ENCODE measurements around the gene DEDD. TPM values are rescaled to one million over a fixed set of nuclear protein-coding genes. Genes with fewer than 3 reads are reported as not detected.
A peak's percentile ranks its signal among the peaks of the same experiment; 100 is the strongest.

The DEDD gene
- total RNA-seq, 1 experiment from 2014 or later: 26.3 TPM

DNA sequence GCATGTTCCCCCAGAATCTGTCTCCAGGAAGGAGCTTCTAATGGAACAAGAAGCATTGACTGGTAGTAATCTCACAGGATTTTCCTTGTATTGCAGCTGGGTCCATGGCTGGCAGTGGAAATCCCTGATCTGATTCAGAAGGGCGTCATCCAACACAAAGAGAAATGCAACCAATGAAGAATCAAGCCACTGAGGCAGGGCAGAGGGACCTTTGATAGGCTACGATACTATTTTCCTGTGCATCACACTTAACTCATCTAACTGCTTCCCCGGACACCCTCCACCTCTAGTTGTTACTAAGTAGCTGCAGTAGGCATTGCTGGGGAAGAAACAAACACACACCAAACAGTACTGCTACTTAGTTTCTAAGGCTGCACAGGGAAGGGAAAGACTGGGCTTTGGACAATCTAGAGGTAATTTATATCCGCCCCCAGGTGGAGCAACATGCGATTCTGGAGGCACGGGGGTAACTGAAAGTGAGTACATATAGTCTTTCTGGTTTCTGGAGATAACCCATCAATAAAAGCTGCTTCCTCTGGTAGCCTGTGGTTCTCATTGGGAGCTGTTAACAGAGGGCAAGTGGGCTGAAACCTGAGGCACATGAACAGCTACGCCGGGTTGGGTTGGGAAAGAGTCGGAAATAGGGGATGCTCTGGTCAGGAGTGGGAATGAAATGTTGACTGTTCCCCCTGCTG, 26.0 kb upstream of the DEDD start:
- Histone ChIP-seq H3K27ac (peak overlapping the region; percentile 70), H3K36me3 (peaks cover 66% of the 10 kb centered on the region), H3K4me1 (replicated peaks) (peaks cover 23% of the 10 kb centered on the region), H3K9me3 (replicated peaks) (no peaks in the 10 kb centered on the region), H3K4me3 (peak overlapping the region; percentile 67; the same call in 1 of the 2 replicates), H3K27me3 (replicated peaks) (no peaks in the 10 kb centered on the region)
- DNase-seq (ENCODE audit: low read depth in 1 of 2, low spot score in 2 of 2): no peak

DNA sequence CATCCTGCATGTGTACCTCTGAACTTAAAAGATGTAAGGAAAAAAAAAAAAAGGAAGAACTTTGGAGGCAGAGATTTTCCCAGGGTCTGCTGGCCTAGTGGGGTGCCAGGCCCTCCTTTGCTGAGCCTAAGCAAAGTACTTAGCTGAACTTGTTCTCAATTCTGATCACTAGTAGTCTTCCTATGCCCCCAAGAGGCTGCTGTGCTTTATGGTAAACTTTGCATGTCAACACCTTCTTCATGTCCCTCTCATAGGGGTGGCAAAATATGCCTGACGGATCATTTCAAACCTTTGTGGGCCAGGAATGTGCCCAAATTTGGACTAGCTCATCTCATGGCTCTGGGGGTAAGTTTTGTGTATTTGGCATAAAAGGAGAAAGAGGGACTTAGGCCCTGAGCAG, 25.4 kb upstream of the DEDD start:
- H3K36me3 ChIP-seq: peaks cover 61% of the 10 kb centered on the region
- no peak overlapping the region for H3K4me3 ChIP-seq
- no peaks in the 10 kb centered on the region for H3K27me3 ChIP-seq (replicated peaks)
- H3K9me3 ChIP-seq (replicated peaks): no peaks in the 10 kb centered on the region
- H3K4me1 ChIP-seq (replicated peaks): peaks cover 23% of the 10 kb centered on the region
- DNase-seq (ENCODE audit: low read depth in 1 of 2, low spot score in 2 of 2): no peak
- no peak overlapping the region for H3K27ac ChIP-seq

GRCh38 chr1:161153682-161154337, 21.3 kb upstream of the DEDD start, which contains the start of gene UFC1:
UFC1 (plus strand) TSS chr1:161153978; CDS start chr1:161153998, 20 bp downstream.
- no peaks in the 10 kb centered on the region for H3K27me3 ChIP-seq (replicated peaks)
- peaks cover 33% of the 10 kb centered on the region for H3K36me3 ChIP-seq
- peak; percentile 85 to 91 for DNase-seq (ENCODE audit: low read depth in 1 of 2, low spot score in 2 of 2)
- H3K27ac ChIP-seq: peak within 1 kb of the TSS; percentile 93
- H3K4me3 ChIP-seq: peak within 1 kb of the TSS; percentile 59
- H3K9me3 ChIP-seq (replicated peaks): no peaks in the 10 kb centered on the region
- H3K4me1 ChIP-seq (replicated peaks): peaks cover 9% of the 10 kb centered on the region

DNA sequence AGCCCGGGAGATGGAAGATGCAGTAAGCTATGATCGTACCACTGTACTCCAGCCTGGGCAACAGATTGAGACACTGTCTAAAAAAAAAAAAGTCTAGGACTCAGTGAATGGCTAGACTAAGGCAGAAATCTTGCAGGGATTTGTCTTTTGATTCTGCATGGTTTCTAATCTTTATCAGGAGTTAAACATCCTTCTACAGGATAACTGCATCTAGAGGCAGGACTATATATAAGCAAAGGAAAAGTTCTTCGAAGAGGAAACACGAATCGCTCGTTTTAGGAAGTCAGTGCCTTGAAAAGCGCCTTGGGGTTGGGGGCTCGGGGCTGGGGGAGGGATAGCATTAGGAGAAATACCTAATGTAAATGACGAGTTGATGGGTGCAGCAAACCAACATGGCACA, 20.7 kb upstream of the DEDD start:
- peak overlapping the region; percentile 59 for H3K4me3 ChIP-seq
- H3K36me3 ChIP-seq: peaks cover 27% of the 10 kb centered on the region
- H3K27me3 ChIP-seq (replicated peaks): no peaks in the 10 kb centered on the region
- no peak for DNase-seq (ENCODE audit: low read depth in 1 of 2, low spot score in 2 of 2)
- H3K27ac ChIP-seq: peak overlapping the region; percentile 93
- H3K4me1 ChIP-seq (replicated peaks): peaks cover 6% of the 10 kb centered on the region
- no peaks in the 10 kb centered on the region for H3K9me3 ChIP-seq (replicated peaks)

GRCh38 chr1:161145832-161146231, 13.4 kb upstream of the DEDD start:
- Histone ChIP-seq H3K27me3 (replicated peaks) (no peaks in the 10 kb centered on the region), H3K4me3 (no peak overlapping the region), H3K27ac (no peak overlapping the region), H3K9me3 (replicated peaks) (no peaks in the 10 kb centered on the region), H3K4me1 (replicated peaks) (no peaks in the 10 kb centered on the region), H3K36me3 (no peaks in the 10 kb centered on the region)
- no peak for DNase-seq (ENCODE audit: low read depth in 1 of 2, low spot score in 2 of 2)

GRCh38 chr1:161140755-161141400, 8.4 kb upstream of the DEDD start:
- H3K27ac ChIP-seq: no peak overlapping the region
- H3K9me3 ChIP-seq (replicated peaks): no peaks in the 10 kb centered on the region
- H3K27me3 ChIP-seq (replicated peaks): no peaks in the 10 kb centered on the region
- H3K36me3 ChIP-seq: 0 out of 2 replicates have a peak, but pooled peaks cover 2% of the 10 kb centered on the region
- DNase-seq (ENCODE audit: low read depth in 1 of 2, low spot score in 2 of 2): no peak
- H3K4me3 ChIP-seq: no peak overlapping the region
- no peaks in the 10 kb centered on the region for H3K4me1 ChIP-seq (replicated peaks)

DNA sequence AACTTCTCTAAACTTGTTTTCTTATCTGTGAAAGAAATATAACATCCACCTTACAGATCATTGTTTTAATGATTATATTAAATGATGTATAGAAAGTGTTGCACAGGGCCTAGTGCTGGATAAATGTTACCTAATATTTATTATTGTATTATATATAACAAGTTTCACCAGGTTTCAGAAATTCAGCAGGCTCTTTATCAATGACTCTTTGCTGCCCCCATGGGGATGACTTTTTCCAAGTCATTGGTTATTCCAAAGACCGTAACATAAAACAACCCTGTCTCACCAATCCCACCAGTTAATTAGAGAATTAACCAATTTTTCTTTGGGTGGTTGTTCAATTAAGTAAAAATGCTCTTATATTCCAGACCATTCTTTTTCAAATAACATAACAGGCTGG, 7.3 kb upstream of the DEDD start:
- Histone ChIP-seq H3K9me3 (replicated peaks) (no peaks in the 10 kb centered on the region), H3K27ac (no peak overlapping the region), H3K36me3 (peaks cover 2% of the 10 kb centered on the region), H3K4me1 (replicated peaks) (no peaks in the 10 kb centered on the region), H3K27me3 (replicated peaks) (no peaks in the 10 kb centered on the region), H3K4me3 (no peak overlapping the region)
- DNase-seq (ENCODE audit: low read depth in 1 of 2, low spot score in 2 of 2): no peak

DNA sequence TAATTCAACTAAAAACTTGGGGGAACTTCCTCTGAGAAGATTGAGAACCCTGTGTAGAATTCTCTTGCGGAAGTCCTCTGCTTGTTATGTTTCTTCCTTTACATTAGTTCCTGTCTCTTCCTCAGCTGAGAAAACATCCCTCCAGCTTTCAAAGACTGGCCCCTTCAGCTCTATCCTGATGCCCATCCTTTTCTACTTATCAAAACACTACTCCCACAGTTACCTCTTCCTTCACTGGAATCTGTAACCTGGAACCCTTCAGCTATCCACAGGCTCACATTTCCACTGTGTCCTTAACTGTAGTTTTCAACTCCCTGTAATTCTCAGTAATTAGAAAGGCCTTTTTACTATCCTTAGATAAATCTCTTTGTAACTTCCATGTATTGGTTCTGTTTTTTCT, 6.0 kb upstream of the DEDD start:
- DNase-seq (ENCODE audit: low read depth in 1 of 2, low spot score in 2 of 2): no peak
- no peak overlapping the region for H3K27ac ChIP-seq
- no peak overlapping the region for H3K4me3 ChIP-seq
- H3K4me1 ChIP-seq (replicated peaks): peaks cover 8% of the 10 kb centered on the region
- no peaks in the 10 kb centered on the region for H3K27me3 ChIP-seq (replicated peaks)
- no peaks in the 10 kb centered on the region for H3K9me3 ChIP-seq (replicated peaks)
- peaks cover 2% of the 10 kb centered on the region for H3K36me3 ChIP-seq

GRCh38 chr1:161137881-161138280, 5.4 kb upstream of the DEDD start:
- peaks cover 2% of the 10 kb centered on the region for H3K36me3 ChIP-seq
- no peaks in the 10 kb centered on the region for H3K27me3 ChIP-seq (replicated peaks)
- H3K4me3 ChIP-seq: no peak overlapping the region
- DNase-seq (ENCODE audit: low read depth in 1 of 2, low spot score in 2 of 2): no peak
- H3K4me1 ChIP-seq (replicated peaks): peaks cover 8% of the 10 kb centered on the region
- no peak overlapping the region for H3K27ac ChIP-seq
- no peaks in the 10 kb centered on the region for H3K9me3 ChIP-seq (replicated peaks)

GRCh38 chr1:161133220-161133740, 813 bp upstream of the DEDD start:
- Histone ChIP-seq H3K36me3 (peaks cover 29% of the 10 kb centered on the region), H3K4me3 (peak overlapping the region; percentile 68), H3K27ac (peak overlapping the region; percentile 98), H3K27me3 (replicated peaks) (no peaks in the 10 kb centered on the region), H3K4me1 (replicated peaks) (peaks cover 8% of the 10 kb centered on the region), H3K9me3 (replicated peaks) (no peaks in the 10 kb centered on the region)
- no peak for DNase-seq (ENCODE audit: low read depth in 1 of 2, low spot score in 2 of 2)

DNA sequence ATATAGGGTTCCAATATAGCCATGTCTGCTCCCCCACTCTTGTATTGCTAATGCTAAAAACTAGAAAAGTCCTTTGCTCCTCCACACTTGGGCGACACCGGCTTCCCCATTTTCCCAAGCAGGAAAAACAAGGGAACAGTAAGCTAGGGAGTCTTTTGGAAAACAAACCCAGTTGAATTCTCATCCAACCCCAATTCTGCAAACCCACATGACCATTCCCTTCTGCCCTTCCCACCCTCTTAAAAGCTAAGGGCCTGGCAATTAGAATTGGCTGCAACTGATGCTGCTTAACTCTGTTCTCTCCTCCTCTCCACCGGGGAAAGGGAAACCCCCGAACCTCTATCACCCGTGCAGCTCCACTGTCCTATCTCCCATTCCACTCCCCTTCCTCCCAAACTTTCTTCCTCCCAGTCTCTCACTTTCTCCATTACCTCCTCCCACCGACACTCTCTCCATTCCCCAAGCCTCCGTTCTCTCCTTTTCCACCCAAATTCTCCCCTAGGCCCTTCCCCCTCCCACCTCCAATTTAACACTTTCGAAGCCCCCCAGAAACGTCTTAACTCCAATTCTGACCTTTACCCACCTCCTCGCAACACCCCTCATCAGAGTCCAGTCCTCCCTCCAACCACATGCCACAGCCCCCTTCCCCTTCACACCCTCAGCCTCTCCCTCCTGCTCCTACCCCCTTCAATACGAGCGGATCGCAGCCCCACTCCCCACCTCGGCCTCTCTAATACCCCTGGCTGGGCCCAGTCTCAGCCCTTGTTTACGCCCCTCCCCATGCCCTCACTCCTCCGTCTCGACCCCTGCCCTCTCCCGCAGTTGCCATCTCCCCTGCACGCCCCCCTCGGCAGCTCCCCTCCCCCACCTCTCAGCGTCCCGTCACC, 701 bp downstream of the DEDD start:
- Histone ChIP-seq H3K4me1 (replicated peaks) (peaks cover 8% of the 10 kb centered on the region), H3K27ac (peak overlapping the region; percentile 98), H3K27me3 (replicated peaks) (no peaks in the 10 kb centered on the region), H3K4me3 (peak overlapping the region; percentile 68), H3K9me3 (replicated peaks) (no peaks in the 10 kb centered on the region), H3K36me3 (peaks cover 44% of the 10 kb centered on the region)
- DNase-seq (ENCODE audit: low read depth in 1 of 2, low spot score in 2 of 2): peak in 1 of 2 experiments; percentile 28

DNA sequence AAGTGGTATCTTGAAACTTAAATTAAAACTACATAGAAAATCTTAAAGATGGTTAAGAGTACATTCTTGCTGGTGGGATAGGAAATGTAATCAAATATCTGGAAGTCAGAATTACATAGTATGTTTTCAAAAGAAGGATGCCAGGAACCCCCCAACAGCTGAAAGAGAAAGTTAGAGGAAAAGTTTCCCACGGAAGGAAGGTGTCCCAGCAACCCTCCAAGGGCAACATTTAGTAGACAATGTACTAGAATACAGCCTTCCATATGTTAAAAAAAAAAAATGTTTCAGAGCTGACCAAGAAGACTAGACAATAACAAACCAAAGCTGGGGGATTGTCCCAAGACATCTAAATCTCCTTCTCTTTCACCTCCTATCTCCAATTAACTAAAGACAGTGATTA, 2.2 kb downstream of the DEDD start:
- H3K4me1 ChIP-seq (replicated peaks): peaks cover 8% of the 10 kb centered on the region
- no peak overlapping the region for H3K4me3 ChIP-seq
- no peak for DNase-seq (ENCODE audit: low read depth in 1 of 2, low spot score in 2 of 2)
- H3K27ac ChIP-seq: no peak overlapping the region
- no peaks in the 10 kb centered on the region for H3K9me3 ChIP-seq (replicated peaks)
- peaks cover 59% of the 10 kb centered on the region for H3K36me3 ChIP-seq
- H3K27me3 ChIP-seq (replicated peaks): no peaks in the 10 kb centered on the region
